Pancreas (tissue), 10 donors: Measurements from ENCODE around the gene SLIT3. TPM values are rescaled to one million over a fixed set of nuclear protein-coding genes. Genes with fewer than 3 reads are reported as not detected.

Source experiments
- ATAC-seq, 4 donors: fragments of 200-7000 bp; cut with Tn5 transposase; one replicate each; pipeline versions ENCODE4 v1.8.0 to v1.9.1; 2020; ENCODE audit warnings: mild to moderate bottlenecking in 4 of 4, moderate library complexity in 4 of 4
- DNase-seq, 6 donors: peaks; one replicate each; pipeline ENCODE4 v3.0.0-alpha.2; 2020
- FAIRE-seq: peaks from 2 replicates; lab custom pipeline; 2012; peaks lifted over from hg19 to GRCh38; lab: Jason Lieb, UNC
- H3K27ac ChIP-seq, 4 donors: fragments of 200-600 bp; sonication (generic); 1 replicate in 3 of 4; 2 replicates in 1 of 4; pipeline versions ENCODE4 v1.5.0 to v1.8.0; 2020
- H3K27me3 ChIP-seq, 4 donors: fragments of 200-600 bp; one replicate each; pipeline ENCODE4 v1.8.0; 2021
- H3K36me3 ChIP-seq, 3 donors: fragments of 200-600 bp; sonication (generic) in 1 of 3; one replicate each; pipeline versions ENCODE4 v1.5.0 to v1.8.0; 2020 to 2021
- H3K4me1 ChIP-seq, 3 donors: fragments of 200-600 bp; one replicate each; pipeline ENCODE4 v1.8.0; 2021
- H3K4me3 ChIP-seq, 4 donors: fragments of 200-600 bp; sonication (generic) in 2 of 4; one replicate each; pipeline versions ENCODE4 v1.5.0 to v1.8.0; 2020 to 2021
- H3K9me3 ChIP-seq, 4 donors: fragments of 200-600 bp; one replicate each; pipeline ENCODE4 v1.8.0; 2021
- WGBS, 2 donors: extraction: QIAGEN DNeasy Blood & Tissue Kit; methylation state at CpG; one replicate each; pipeline ENCODE4 v1.1.7; 2013; 5-methylcytosine and 5-hydroxymethylcytosine counted together
- intact Hi-C, 3 donors: fragments of 100-400 bp; cut with DNase I; formaldehyde crosslinking; loops; one replicate each; pipeline versions ENCODE4 v1.11.1 to v1.14.2; 2022
- polyA plus RNA-seq, 2 donors: library from polyadenylated mRNA; stranded (reverse); fragments of 200-250 nt; gene quantifications; one replicate each; pipeline ENCODE4 v1.2.3, GENCODE V29; 2013
- total RNA-seq, 6 donors: library from RNA; stranded (reverse); fragmentation: NEBNext Ultra II Directional in 4 of 6; extraction: Animal tissue kit (Norgen Biotek cat#: 25700) in 4 of 6; gene quantifications; one replicate each; pipeline versions ENCODE4 v1.2.1 to v1.2.4, GENCODE V29; 2021 to 2023
- TF ChIP-seq, protein P1 (sequence below), 4 donors: fragments of 200-600 bp; sonication (generic) in 3 of 4; IDR thresholded peaks; one replicate each; pipeline versions ENCODE4 v1.5.0 to v1.8.0; 2021; ENCODE audit warnings: antibody characterized with exemption in 4 of 4
- donor health status: healthy with polysubstance abuse.
- donor health status: DM: no; HTN: no; CAD: no; lungs with moderate emphysema.
- donor health status: DM: no; HTN: no; CAD: no.
- donor health status: control.
- donor health status: control.
- donor health status: Bipolar disorder and iron deficiency.
- donor health status: DM: yes; HTN: yes; CAD: no.
- donor health status: DM: no; HTN: no; CAD: no.
- donor health status: DM: no; HTN: no; CAD: no.
- donor health status: DM: yes; HTN: yes; CAD: no.

SLIT3 gene
- total and polyA plus RNA-seq, 8 donors: 1.1 to 11.4 (median 2.1) TPM

DNA sequence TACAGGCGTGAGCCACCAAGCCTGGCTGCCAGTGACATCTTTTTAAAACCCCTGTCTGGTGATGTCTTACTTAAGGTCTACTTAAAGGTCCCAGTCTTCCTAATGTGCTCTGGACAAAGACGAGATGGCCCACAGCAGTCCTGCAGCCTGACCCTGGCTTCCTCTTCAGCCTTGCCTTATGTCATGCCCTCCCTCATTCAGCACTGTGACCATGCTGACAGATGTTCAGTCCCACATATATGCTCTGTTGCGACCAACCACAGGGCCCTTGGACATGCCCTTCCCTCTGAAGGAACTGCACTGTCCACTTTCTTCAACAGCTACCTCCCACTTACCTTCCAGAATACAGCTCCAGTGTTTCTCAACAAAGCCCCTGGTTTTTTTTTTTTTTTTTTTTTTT lies 548.9 kb downstream of the SLIT3 start:
- ATAC-seq (no peak), DNase-seq (no peak), FAIRE-seq (no peak)
- H3K27ac ChIP-seq: no peak overlapping the region
- H3K27me3 ChIP-seq: no peaks in the 10 kb centered on the region
- TF ChIP-seq, protein P1, sequence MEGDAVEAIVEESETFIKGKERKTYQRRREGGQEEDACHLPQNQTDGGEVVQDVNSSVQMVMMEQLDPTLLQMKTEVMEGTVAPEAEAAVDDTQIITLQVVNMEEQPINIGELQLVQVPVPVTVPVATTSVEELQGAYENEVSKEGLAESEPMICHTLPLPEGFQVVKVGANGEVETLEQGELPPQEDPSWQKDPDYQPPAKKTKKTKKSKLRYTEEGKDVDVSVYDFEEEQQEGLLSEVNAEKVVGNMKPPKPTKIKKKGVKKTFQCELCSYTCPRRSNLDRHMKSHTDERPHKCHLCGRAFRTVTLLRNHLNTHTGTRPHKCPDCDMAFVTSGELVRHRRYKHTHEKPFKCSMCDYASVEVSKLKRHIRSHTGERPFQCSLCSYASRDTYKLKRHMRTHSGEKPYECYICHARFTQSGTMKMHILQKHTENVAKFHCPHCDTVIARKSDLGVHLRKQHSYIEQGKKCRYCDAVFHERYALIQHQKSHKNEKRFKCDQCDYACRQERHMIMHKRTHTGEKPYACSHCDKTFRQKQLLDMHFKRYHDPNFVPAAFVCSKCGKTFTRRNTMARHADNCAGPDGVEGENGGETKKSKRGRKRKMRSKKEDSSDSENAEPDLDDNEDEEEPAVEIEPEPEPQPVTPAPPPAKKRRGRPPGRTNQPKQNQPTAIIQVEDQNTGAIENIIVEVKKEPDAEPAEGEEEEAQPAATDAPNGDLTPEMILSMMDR (IDR thresholded peaks at IDR 0.05): no peak
- intact Hi-C loops: no loop called here
- no peak overlapping the region for H3K4me3 ChIP-seq
- no peaks in the 10 kb centered on the region for H3K36me3 ChIP-seq
- no peaks in the 10 kb centered on the region for H3K9me3 ChIP-seq
- no peaks in the 10 kb centered on the region for H3K4me1 ChIP-seq
- WGBS, 2 donors: 68 to 82% methylated on average over 3 of the region's 3 CpGs

DNA sequence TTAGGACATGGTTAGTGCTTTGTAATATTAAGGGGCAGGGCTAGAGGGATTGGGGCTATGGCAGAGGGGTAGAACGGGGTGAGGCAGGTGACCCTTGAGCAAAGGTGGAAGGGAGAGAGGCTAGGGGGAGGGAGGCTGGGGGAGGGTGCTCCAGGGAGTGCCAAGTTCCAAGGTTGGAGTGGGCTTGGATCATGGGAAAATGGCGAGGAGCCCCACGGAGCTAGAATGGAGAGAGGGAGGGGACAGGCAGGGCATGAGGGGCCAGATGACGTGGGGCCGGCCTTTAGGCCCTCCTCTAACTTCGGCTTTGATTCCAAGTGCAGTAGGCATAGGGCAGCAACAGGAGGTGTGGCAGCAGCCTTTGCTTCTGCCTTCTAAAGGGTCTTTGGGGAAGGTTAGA lies 550.0 kb downstream of the SLIT3 start:
- Histone ChIP-seq H3K27me3 (no peaks in the 10 kb centered on the region), H3K36me3 (no peaks in the 10 kb centered on the region), H3K9me3 (no peaks in the 10 kb centered on the region), H3K4me1 (no peaks in the 10 kb centered on the region), H3K4me3 (no peak overlapping the region), H3K27ac (no peak overlapping the region)
- no peak for DNase-seq
- 56 to 78% methylated on average over 6 of the region's 6 CpGs for WGBS, 2 donors
- TF ChIP-seq, protein P1 (IDR thresholded peaks at IDR 0.05): no peak
- FAIRE-seq: no peak
- no peak for ATAC-seq
- intact Hi-C loops: no loop called here

DNA sequence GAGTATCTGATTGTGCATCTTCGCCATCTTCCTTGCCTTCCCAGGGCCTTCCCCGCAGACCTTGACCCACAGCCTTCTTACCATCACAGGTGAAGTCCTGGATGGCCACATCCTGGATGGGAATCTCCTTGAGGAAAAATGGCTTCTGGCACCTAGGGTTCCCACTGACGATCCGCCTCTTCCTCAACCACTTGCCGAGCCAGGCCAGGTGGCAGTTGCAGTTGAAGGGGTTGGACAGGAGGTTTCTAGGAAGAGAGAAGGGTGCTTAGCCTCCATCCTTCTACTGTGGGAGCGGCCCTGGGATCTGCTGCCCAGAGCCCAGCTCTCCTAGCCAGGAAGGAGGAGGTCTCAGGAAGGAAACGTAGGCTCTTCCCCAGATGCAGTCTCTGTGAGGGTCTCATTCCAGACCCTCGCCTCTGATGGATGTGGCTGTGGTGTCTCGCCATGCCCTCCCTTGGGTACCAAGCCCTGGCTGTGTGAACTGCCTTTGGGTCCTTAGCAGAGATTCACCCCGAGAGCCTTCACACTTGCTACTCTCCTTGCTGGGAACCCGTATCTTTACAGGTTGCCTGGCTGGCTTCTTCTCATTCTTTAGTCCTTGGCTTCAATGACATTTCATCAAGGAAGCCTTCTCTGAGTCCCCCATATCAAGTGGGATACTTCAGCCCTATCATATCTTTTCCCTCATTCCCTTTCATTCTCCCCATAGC lies 551.4 kb downstream of the SLIT3 start:
- intact Hi-C loops: no loop called here
- 76 to 87% methylated on average over 11 of the region's 11 CpGs for WGBS, 2 donors
- H3K4me1 ChIP-seq: no peaks in the 10 kb centered on the region
- H3K9me3 ChIP-seq: no peaks in the 10 kb centered on the region
- no peak overlapping the region for H3K27ac ChIP-seq
- no peak for ATAC-seq
- DNase-seq: no peak
- no peak overlapping the region for H3K4me3 ChIP-seq
- H3K27me3 ChIP-seq: no peaks in the 10 kb centered on the region
- TF ChIP-seq, protein P1 (IDR thresholded peaks at IDR 0.05): no peak
- H3K36me3 ChIP-seq: no peaks in the 10 kb centered on the region
- no peak for FAIRE-seq

DNA sequence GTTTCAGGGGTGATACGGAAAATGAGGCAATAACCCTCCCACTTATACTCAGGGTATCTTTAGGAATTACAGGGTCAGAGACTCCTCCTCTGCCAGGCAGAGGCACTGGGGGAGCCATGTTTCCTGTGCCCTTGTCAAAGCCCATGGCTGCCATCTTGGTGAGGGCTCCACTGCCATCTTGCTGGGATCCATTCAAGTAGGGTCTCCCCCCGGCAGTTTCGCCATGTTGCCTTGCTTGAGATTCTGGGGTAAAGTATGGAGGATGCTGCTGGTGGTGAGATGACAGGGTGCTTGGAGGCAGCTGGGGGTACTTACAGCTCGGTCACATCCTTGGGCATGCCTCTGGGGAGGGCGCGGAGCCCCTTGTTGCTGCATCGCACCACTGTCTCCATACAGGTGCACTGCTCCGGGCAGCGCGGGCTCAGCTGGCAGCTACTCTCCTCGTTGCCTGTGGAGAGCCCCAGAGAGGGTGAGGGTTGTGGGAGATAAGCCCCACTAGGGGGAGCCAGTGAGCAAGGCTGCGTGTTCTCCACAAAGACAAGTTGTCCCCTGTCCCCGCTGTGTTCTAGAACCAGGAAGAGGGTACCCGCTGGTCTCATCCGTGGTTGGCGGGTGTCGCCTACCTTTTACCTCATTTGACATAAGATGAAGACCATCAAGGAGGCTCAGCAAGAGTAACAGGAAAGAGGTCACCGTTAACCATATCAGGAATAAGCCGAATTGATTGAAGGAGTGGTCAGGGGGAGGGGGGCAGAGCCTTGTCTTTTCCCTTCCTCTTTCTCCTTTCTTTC lies 552.8 kb downstream of the SLIT3 start:
- Histone ChIP-seq H3K9me3 (no peaks in the 10 kb centered on the region), H3K4me3 (no peak overlapping the region), H3K4me1 (no peaks in the 10 kb centered on the region), H3K36me3 (no peaks in the 10 kb centered on the region), H3K27ac (no peak overlapping the region), H3K27me3 (no peaks in the 10 kb centered on the region)
- DNase-seq (no peak), ATAC-seq (peak in 2 of 4 donors; percentile 46 to 57), FAIRE-seq (no peak)
- intact Hi-C loops: no loop called here
- WGBS, 2 donors: 61 to 65% methylated on average over 19 of the region's 19 CpGs
- TF ChIP-seq, protein P1 (IDR thresholded peaks at IDR 0.05): peak in 2 of 4 donors; percentile 29 to 30
